KBM-7 (cell line): ENCODE data around the gene EPM2AIP1.
"Not testable (repeated sequence)": the region's sequence is repeated elsewhere in the genome, so short reads cannot be mapped to it uniquely, and the experiment has no call there.

ENCODE experiments used
- DNase-seq: peaks from one replicate; pipeline ENCODE4 v3.0.0-alpha.2; 2015
- in situ Hi-C: fragments of 300-500 bp; cut with MboI; formaldehyde crosslinking; loops from 2 replicates; pipeline ENCODE4 v1.14.3; 2020; ENCODE audit warnings: low sequenced_read_pairs, low pct_unique_long_range_greater_than_20kb, mixed read lengths

EPM2AIP1 gene

GRCh38 chr3:36957862-36958686 is 34.9 kb downstream of the EPM2AIP1 start:
- DNase-seq, result no peak
- in situ Hi-C loops, result no loop called here

GRCh38 chr3:36957063-36957462 is 35.9 kb downstream of the EPM2AIP1 start:
- in situ Hi-C loops, result no loop called here
- DNase-seq, result peak; percentile 46

- in situ Hi-C loops, result no loop called here
- DNase-seq, result no peak
Observed at GRCh38 chr3:36956155-36956554, 36.8 kb downstream of the EPM2AIP1 start.

GRCh38 chr3:36954452-36955134 is 38.3 kb downstream of the EPM2AIP1 start:
- no peak for DNase-seq
- in situ Hi-C loops, result no loop called here

GRCh38 chr3:36947814-36948213 is 45.1 kb downstream of the EPM2AIP1 start:
- DNase-seq, in situ Hi-C loops: not testable (repeated sequence)

- no peak for DNase-seq
- in situ Hi-C loops, result no loop called here
Observed at GRCh38 chr3:36945333-36945980, 47.5 kb downstream of the EPM2AIP1 start.

- in situ Hi-C loops, result no loop called here
- peak; percentile 79 for DNase-seq
Observed at GRCh38 chr3:36944641-36945270, 48.2 kb downstream of the EPM2AIP1 start, which contains the start of gene TRANK1. Gene TRANK1, minus strand, starts transcription at chr3:36945054. Its CDS starts 245 bp downstream, at chr3:36944809.

- in situ Hi-C loops, result no loop called here
- DNase-seq, result peak; percentile 72
Observed at GRCh38 chr3:36944012-36944640, 48.8 kb downstream of the EPM2AIP1 start.

GRCh38 chr3:36943601-36944000 is 49.3 kb downstream of the EPM2AIP1 start:
- DNase-seq, result no peak
- in situ Hi-C loops, result no loop called here

- no peak for DNase-seq
- in situ Hi-C loops, result no loop called here
Observed at GRCh38 chr3:36942638-36943248, 50.2 kb downstream of the EPM2AIP1 start.

GRCh38 chr3:36941658-36942057 is 51.3 kb downstream of the EPM2AIP1 start:
- in situ Hi-C loops, result no loop called here
- DNase-seq, result no peak

- in situ Hi-C loops, result no loop called here
- no peak for DNase-seq
Observed at GRCh38 chr3:36941162-36941561, 51.8 kb downstream of the EPM2AIP1 start.

- no peak for DNase-seq
- in situ Hi-C loops, result no loop called here
Observed at GRCh38 chr3:36937492-36937891, 55.4 kb downstream of the EPM2AIP1 start.
